Measurements from ENCODE around the gene ACAN.

GRCh38 chr15:88905576-88905975, 102.3 kb downstream of the ACAN start:
- TF ChIP-seq CTCF (IDR thresholded peaks at IDR 0.05) (no peak), POLR2AphosphoS5 (IDR thresholded peaks at IDR 0.05; ENCODE audit: low read depth, low read length) (no peak), TCF7L2 (IDR thresholded peaks at IDR 0.05; ENCODE audit: low read depth, low read length) (no peak), SIN3A (IDR thresholded peaks at IDR 0.05; ENCODE audit: borderline replicate concordance, insufficient read depth, low read depth, low read length) (no peak)
- TF ChIP-seq, protein P1, sequence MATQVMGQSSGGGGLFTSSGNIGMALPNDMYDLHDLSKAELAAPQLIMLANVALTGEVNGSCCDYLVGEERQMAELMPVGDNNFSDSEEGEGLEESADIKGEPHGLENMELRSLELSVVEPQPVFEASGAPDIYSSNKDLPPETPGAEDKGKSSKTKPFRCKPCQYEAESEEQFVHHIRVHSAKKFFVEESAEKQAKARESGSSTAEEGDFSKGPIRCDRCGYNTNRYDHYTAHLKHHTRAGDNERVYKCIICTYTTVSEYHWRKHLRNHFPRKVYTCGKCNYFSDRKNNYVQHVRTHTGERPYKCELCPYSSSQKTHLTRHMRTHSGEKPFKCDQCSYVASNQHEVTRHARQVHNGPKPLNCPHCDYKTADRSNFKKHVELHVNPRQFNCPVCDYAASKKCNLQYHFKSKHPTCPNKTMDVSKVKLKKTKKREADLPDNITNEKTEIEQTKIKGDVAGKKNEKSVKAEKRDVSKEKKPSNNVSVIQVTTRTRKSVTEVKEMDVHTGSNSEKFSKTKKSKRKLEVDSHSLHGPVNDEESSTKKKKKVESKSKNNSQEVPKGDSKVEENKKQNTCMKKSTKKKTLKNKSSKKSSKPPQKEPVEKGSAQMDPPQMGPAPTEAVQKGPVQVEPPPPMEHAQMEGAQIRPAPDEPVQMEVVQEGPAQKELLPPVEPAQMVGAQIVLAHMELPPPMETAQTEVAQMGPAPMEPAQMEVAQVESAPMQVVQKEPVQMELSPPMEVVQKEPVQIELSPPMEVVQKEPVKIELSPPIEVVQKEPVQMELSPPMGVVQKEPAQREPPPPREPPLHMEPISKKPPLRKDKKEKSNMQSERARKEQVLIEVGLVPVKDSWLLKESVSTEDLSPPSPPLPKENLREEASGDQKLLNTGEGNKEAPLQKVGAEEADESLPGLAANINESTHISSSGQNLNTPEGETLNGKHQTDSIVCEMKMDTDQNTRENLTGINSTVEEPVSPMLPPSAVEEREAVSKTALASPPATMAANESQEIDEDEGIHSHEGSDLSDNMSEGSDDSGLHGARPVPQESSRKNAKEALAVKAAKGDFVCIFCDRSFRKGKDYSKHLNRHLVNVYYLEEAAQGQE (IDR thresholded peaks at IDR 0.05; ENCODE audit: insufficient read depth in 1 of 2, low read depth in 2 of 2, low read length in 1 of 2), result no peak

Measured in Panc1 (cell line).